GM12872 (cell line): ENCODE measurements around the gene HDDC3.

ENCODE experiments used
- TF ChIP-seq, protein P1 (sequence below): IDR thresholded peaks from 3 replicates; pipeline ENCODE4 v1.5.1; 2011; ENCODE audit warnings: low read depth, mild to moderate bottlenecking, low read length, moderate library complexity; ENCODE audit not compliant: insufficient read depth

Gene HDDC3

GRCh38 chr15:90914305-90915080, 17.9 kb downstream of the HDDC3 start:
- TF ChIP-seq, protein P1, sequence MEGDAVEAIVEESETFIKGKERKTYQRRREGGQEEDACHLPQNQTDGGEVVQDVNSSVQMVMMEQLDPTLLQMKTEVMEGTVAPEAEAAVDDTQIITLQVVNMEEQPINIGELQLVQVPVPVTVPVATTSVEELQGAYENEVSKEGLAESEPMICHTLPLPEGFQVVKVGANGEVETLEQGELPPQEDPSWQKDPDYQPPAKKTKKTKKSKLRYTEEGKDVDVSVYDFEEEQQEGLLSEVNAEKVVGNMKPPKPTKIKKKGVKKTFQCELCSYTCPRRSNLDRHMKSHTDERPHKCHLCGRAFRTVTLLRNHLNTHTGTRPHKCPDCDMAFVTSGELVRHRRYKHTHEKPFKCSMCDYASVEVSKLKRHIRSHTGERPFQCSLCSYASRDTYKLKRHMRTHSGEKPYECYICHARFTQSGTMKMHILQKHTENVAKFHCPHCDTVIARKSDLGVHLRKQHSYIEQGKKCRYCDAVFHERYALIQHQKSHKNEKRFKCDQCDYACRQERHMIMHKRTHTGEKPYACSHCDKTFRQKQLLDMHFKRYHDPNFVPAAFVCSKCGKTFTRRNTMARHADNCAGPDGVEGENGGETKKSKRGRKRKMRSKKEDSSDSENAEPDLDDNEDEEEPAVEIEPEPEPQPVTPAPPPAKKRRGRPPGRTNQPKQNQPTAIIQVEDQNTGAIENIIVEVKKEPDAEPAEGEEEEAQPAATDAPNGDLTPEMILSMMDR = no peak

DNA sequence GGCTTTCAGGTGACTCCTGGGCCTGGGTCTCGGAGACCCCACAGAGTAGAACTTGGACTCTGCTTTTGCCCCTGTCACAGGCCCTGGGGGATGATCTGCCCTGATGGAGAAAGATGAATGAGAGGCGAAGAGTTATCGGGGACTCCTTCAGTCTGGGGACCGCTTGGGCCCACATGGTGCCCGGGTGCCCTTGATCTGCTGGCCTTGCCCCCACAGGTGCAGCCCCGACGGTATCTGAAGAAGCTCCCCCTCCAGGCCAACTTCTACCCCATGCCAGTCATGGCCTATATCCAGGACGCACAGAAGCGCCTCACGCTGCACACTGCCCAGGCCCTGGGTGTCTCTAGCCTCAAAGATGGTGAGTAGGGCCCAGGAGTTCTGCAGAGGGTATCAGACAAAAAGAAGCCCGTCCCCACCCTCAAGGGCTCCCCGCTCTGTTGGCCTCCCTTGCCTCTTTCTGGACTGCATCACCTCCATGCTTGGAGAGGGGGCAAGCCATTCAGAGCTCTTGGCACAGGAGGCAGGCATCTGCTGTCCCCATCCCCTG, 18.9 kb downstream of the HDDC3 start:
- TF ChIP-seq, protein P1 = no peak

GRCh38 chr15:90912770-90913075, 19.6 kb downstream of the HDDC3 start:
- TF ChIP-seq, protein P1 = no peak

- TF ChIP-seq, protein P1 = no peak
These were observed 20.2 kb downstream of the HDDC3 start for GRCh38 chr15:90911906-90912769.

DNA sequence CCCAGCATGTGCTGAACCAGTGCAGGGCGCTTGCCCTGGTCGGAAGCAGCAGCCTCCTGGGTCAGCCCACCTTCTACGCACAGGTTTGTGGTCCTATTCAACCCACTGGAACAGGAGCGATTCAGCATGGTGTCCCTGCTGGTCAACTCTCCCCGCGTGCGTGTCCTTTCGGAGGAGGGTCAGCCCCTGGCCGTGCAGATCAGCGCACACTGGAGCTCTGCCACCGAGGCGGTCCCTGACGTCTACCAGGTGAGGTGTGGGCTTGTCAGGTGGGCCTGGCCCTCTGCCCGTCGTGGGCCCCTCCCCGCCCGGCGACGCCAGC, 21.1 kb downstream of the HDDC3 start:
- TF ChIP-seq, protein P1 = no peak

GRCh38 chr15:90910441-90911301, 21.7 kb downstream of the HDDC3 start:
- TF ChIP-seq, protein P1 = no peak

DNA sequence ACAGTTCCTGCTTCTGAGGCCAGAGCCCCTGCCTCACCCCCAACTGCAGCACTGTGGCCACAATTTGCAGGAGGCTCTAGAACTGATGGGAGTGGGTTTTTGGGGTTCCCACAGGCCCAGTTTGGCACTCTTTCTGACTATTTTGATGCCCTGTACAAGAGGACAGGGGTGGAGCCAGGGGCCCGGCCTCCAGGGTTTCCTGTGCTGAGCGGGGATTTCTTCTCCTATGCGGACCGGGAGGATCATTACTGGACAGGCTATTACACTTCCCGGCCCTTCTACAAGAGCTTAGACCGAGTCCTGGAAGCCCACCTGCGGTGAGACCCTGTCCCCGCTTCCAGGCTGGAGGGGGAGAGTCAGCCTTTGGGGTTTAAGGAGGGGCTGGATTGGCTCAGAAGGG, 22.4 kb downstream of the HDDC3 start:
- TF ChIP-seq, protein P1 = no peak
